Measurements from ENCODE around the gene SNTG2. TPM values are rescaled to one million over a fixed set of nuclear protein-coding genes. Genes with fewer than 3 reads are reported as not detected.
"Not testable (repeated sequence)": the region's sequence is repeated elsewhere in the genome, so short reads cannot be mapped to it uniquely, and the experiment has no call there.

Gene SNTG2
- total RNA-seq, 1 experiment from 2014 or later, result 20.5 TPM

GRCh38 chr2:907706-908105, 42.9 kb upstream of the SNTG2 start:
- Mint-ChIP-seq H3K9me3 (peaks cover under 1% of the 10 kb centered on the region; the same call in 1 of the 2 replicates), H3K4me1 (peaks cover 32% of the 10 kb centered on the region), H3K4me3 (no peak overlapping the region), H3K27ac (no peak overlapping the region), H3K36me3 (peaks cover 4% of the 10 kb centered on the region), H3K27me3 (ENCODE audit: low read depth) (peaks cover 46% of the 10 kb centered on the region)
- TF ChIP-seq IRF2 (CRISPR knock-in tag; IDR thresholded peaks at IDR 0.05; ENCODE audit: borderline replicate concordance, low read depth) (no peak), GTF2I (CRISPR knock-in tag; conservative IDR thresholded peaks at IDR 0.05) (no peak), SMAD4 (CRISPR knock-in tag; IDR thresholded peaks at IDR 0.05) (no peak), ZNF532 (CRISPR knock-in tag; IDR thresholded peaks at IDR 0.05; ENCODE audit: borderline replicate concordance) (no peak), ATF1 (CRISPR knock-in tag; IDR thresholded peaks at IDR 0.05) (no peak), CBFB (CRISPR knock-in tag; IDR thresholded peaks at IDR 0.05; ENCODE audit: low read depth) (no peak), HMGXB4 (CRISPR knock-in tag; IDR thresholded peaks at IDR 0.05) (no peak), OVOL2 (CRISPR knock-in tag; IDR thresholded peaks at IDR 0.05; ENCODE audit: borderline replicate concordance) (no peak), TP53 (CRISPR knock-in tag; IDR thresholded peaks at IDR 0.05) (no peak), ZNF138 (CRISPR knock-in tag; conservative IDR thresholded peaks at IDR 0.05) (no peak), ZNF232 (CRISPR knock-in tag; IDR thresholded peaks at IDR 0.05) (no peak), USF2 (CRISPR knock-in tag; IDR thresholded peaks at IDR 0.05) (no peak)
- ChIA-PET CTCF (no interaction called here), POLR2A (no interaction called here)
- DNase-seq (ENCODE audit: low spot score) (no peak), ATAC-seq (no peak)

- no peak for DNase-seq (ENCODE audit: low spot score)
- POLR2A ChIA-PET, result no interaction called here
Measured at GRCh38 chr2:908568-908967, 42.1 kb upstream of the SNTG2 start.

GRCh38 chr2:909764-910379, 40.8 kb upstream of the SNTG2 start:
- H3K9me3 Mint-ChIP-seq; POLR2A ChIA-PET; ATAC-seq; H3K4me3 Mint-ChIP-seq; DNase-seq (ENCODE audit: low spot score); CTCF ChIA-PET; H3K36me3 Mint-ChIP-seq: not testable (repeated sequence)
- H3K4me1 Mint-ChIP-seq, result peaks cover 13% of the 10 kb centered on the region
- H3K27me3 Mint-ChIP-seq (ENCODE audit: low read depth), result peaks cover 49% of the 10 kb centered on the region
- 0 out of 2 replicates have a peak overlapping the region, but pooled peaks have one; percentile 39 for H3K27ac Mint-ChIP-seq

More at GRCh38 chr2:908568-908967, 42.1 kb upstream of the SNTG2 start:
- TF ChIP-seq MXD4 (CRISPR knock-in tag; IDR thresholded peaks at IDR 0.05; ENCODE audit: borderline replicate concordance), result no peak
- TF ChIP-seq ZNF232 (CRISPR knock-in tag; IDR thresholded peaks at IDR 0.05), result no peak
- no peak for TF ChIP-seq GRHL2 (CRISPR knock-in tag; IDR thresholded peaks at IDR 0.05; ENCODE audit: insufficient replicate concordance, severe bottlenecking)
- TF ChIP-seq CTCF (IDR thresholded peaks at IDR 0.05), result no peak
- no peak for TF ChIP-seq ATF2 (CRISPR knock-in tag; IDR thresholded peaks at IDR 0.05; ENCODE audit: borderline replicate concordance, low read depth)
- TF ChIP-seq CDX4 (CRISPR knock-in tag; IDR thresholded peaks at IDR 0.05; ENCODE audit: borderline replicate concordance), result no peak
- CTCF ChIA-PET, result no interaction called here
- no peaks in the 10 kb centered on the region; the same call in 1 of the 2 replicates for H3K36me3 Mint-ChIP-seq
- peaks cover 46% of the 10 kb centered on the region for H3K27me3 Mint-ChIP-seq (ENCODE audit: low read depth)
- H3K4me1 Mint-ChIP-seq, result peaks cover 26% of the 10 kb centered on the region
- ATAC-seq, result no peak
- no peaks in the 10 kb centered on the region for H3K9me3 Mint-ChIP-seq
- no peak overlapping the region for H3K4me3 Mint-ChIP-seq
- H3K27ac Mint-ChIP-seq, result no peak overlapping the region
